ENCODE results near the gene RHD.
"Not testable (repeated sequence)": the region's sequence is repeated elsewhere in the genome, so short reads cannot be mapped to it uniquely, and the experiment has no call there.

GRCh38 chr1:25328791-25329185, 56.5 kb downstream of the RHD start:
- TF ChIP-seq POLR2A (IDR thresholded peaks at IDR 0.05); POLR2AphosphoS5 (IDR thresholded peaks at IDR 0.05); CTCF (IDR thresholded peaks at IDR 0.05 in 8 of 11, conservative IDR thresholded peaks at IDR 0.05 in 3 of 11): not testable (repeated sequence)

All from spleen (tissue), 7 donors.